A673 (cell line): ENCODE results near the gene BCAS1. TPM values are rescaled to one million over a fixed set of nuclear protein-coding genes. Genes with fewer than 3 reads are reported as not detected.

Source experiments
- BruUV-seq: library from RNA; stranded (reverse); fragments of 400-500 nt; replicated peaks from 2 replicates; lab custom pipeline; 2021; lab: Mats Ljungman, UMichigan
- CTCF ChIA-PET: fragments of 300-600 bp; sonication (Branson Sonifier 250); formaldehyde crosslinking; loops from one replicate; lab custom pipeline; 2022; ENCODE audit warnings: antibody characterized with exemption; lab: Charles Lee
- POLR2A ChIA-PET: fragments of 300-600 bp; sonication (Branson Sonifier 250); formaldehyde crosslinking; loops from one replicate; lab custom pipeline; 2022; ENCODE audit warnings: antibody characterized with exemption; ENCODE audit not compliant: low non-redundant PET; lab: Charles Lee
- DNase-seq: peaks from one replicate; pipeline ENCODE4 v3.0.0-alpha.2; 2015; ENCODE audit warnings: low spot score
- H3K27ac ChIP-seq: fragments of 200-600 bp; sonication (generic); 2 replicates; pipeline ENCODE4 v1.5.1; 2016; ENCODE audit warnings: mixed run types, low read depth, mild to moderate bottlenecking, mixed read lengths, antibody characterized with exemption, low read length; ENCODE audit not compliant: poor library complexity, severe bottlenecking
- H3K27me3 ChIP-seq: fragments of 200-600 bp; sonication (generic); replicated peaks from 2 replicates; pipeline ENCODE4 v1.6.1; 2017; ENCODE audit warnings: mixed run types, low read depth, mild to moderate bottlenecking, mixed read lengths, antibody characterized with exemption, low read length; ENCODE audit not compliant: insufficient read depth, poor library complexity
- H3K36me3 ChIP-seq: fragments of 200-600 bp; sonication (generic); 2 replicates; pipeline ENCODE4 v1.6.1; 2016; ENCODE audit warnings: mixed run types, mild to moderate bottlenecking, mixed read lengths, antibody characterized with exemption, low read length; ENCODE audit not compliant: insufficient read depth, poor library complexity, severe bottlenecking
- H3K4me1 ChIP-seq: fragments of 200-600 bp; sonication (generic); 2 replicates; pipeline ENCODE4 v1.6.1; 2017; ENCODE audit warnings: mixed run types, mild to moderate bottlenecking, mixed read lengths, antibody characterized with exemption, low read length; ENCODE audit not compliant: insufficient read depth, poor library complexity, severe bottlenecking
- H3K4me3 ChIP-seq: fragments of 200-600 bp; sonication (generic); 2 replicates; pipeline ENCODE4 v1.5.1; 2016; ENCODE audit warnings: low read depth, mixed run types, mild to moderate bottlenecking, mixed read lengths, low read length; ENCODE audit not compliant: poor library complexity, severe bottlenecking
- H3K9me3 ChIP-seq: fragments of 200-600 bp; sonication (generic); 2 replicates; pipeline ENCODE4 v1.6.1; 2016; ENCODE audit warnings: mixed run types, low read depth, mild to moderate bottlenecking, mixed read lengths, antibody characterized with exemption, low read length; ENCODE audit not compliant: poor library complexity, severe bottlenecking
- EZH2 ChIP-seq: fragments of 200-600 bp; sonication (generic); IDR thresholded peaks from 2 replicates; pipeline ENCODE4 v1.6.1; 2017; ENCODE audit warnings: borderline replicate concordance, low read depth, mild to moderate bottlenecking, mixed read lengths, antibody characterized with exemption, low read length; ENCODE audit not compliant: poor library complexity, severe bottlenecking
- intact Hi-C: fragments of 100-400 bp; cut with micrococcal nuclease; formaldehyde crosslinking; loops from one replicate; pipeline ENCODE4 v1.10.0; 2022; ENCODE audit not compliant: unreplicated experiment
- total RNA-seq: library from RNA; stranded (reverse); gene quantifications from 2 replicates; pipeline ENCODE4 v1.2.3, GENCODE V29; 2021
- TF ChIP-seq, protein P1 (sequence below): fragments of 300-800, 200-600 bp; sonication (generic); conservative IDR thresholded peaks from 2 replicates; pipeline ENCODE4 v1.5.1; 2017; ENCODE audit warnings: low read depth, mild to moderate bottlenecking, antibody characterized with exemption, low read length, moderate library complexity, mixed read lengths

BCAS1 gene
- total RNA-seq, 1 experiment from 2014 or later = 1.4 TPM

GRCh38 chr20:53986037-53986650 lies 84.2 kb downstream of the BCAS1 start:
- no peak for TF ChIP-seq EZH2
- TF ChIP-seq, protein P1, sequence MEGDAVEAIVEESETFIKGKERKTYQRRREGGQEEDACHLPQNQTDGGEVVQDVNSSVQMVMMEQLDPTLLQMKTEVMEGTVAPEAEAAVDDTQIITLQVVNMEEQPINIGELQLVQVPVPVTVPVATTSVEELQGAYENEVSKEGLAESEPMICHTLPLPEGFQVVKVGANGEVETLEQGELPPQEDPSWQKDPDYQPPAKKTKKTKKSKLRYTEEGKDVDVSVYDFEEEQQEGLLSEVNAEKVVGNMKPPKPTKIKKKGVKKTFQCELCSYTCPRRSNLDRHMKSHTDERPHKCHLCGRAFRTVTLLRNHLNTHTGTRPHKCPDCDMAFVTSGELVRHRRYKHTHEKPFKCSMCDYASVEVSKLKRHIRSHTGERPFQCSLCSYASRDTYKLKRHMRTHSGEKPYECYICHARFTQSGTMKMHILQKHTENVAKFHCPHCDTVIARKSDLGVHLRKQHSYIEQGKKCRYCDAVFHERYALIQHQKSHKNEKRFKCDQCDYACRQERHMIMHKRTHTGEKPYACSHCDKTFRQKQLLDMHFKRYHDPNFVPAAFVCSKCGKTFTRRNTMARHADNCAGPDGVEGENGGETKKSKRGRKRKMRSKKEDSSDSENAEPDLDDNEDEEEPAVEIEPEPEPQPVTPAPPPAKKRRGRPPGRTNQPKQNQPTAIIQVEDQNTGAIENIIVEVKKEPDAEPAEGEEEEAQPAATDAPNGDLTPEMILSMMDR = no peak
- ChIA-PET CTCF (no interaction called here), POLR2A (no interaction called here)
- intact Hi-C loops = no loop called here
- Histone ChIP-seq H3K4me3 (no peak overlapping the region), H3K27ac (no peak overlapping the region), H3K36me3 (no peaks in the 10 kb centered on the region), H3K9me3 (peaks cover 3% of the 10 kb centered on the region), H3K4me1 (no peaks in the 10 kb centered on the region), H3K27me3 (no peaks in the 10 kb centered on the region)
- BruUV-seq = no TSS peak
- no peak for DNase-seq

- H3K4me1 ChIP-seq = no peaks in the 10 kb centered on the region
- peaks cover 3% of the 10 kb centered on the region for H3K9me3 ChIP-seq
- no peaks in the 10 kb centered on the region for H3K36me3 ChIP-seq
- no TSS peak for BruUV-seq
- DNase-seq = no peak
- ChIA-PET POLR2A (no interaction called here), CTCF (no interaction called here)
- intact Hi-C loops = no loop called here
- TF ChIP-seq EZH2 = no peak
- TF ChIP-seq, protein P1 = no peak
- H3K27me3 ChIP-seq = no peaks in the 10 kb centered on the region
- no peak overlapping the region for H3K27ac ChIP-seq
- no peak overlapping the region for H3K4me3 ChIP-seq
Measured at GRCh38 chr20:53985150-53985518, 85.3 kb downstream of the BCAS1 start.

DNA sequence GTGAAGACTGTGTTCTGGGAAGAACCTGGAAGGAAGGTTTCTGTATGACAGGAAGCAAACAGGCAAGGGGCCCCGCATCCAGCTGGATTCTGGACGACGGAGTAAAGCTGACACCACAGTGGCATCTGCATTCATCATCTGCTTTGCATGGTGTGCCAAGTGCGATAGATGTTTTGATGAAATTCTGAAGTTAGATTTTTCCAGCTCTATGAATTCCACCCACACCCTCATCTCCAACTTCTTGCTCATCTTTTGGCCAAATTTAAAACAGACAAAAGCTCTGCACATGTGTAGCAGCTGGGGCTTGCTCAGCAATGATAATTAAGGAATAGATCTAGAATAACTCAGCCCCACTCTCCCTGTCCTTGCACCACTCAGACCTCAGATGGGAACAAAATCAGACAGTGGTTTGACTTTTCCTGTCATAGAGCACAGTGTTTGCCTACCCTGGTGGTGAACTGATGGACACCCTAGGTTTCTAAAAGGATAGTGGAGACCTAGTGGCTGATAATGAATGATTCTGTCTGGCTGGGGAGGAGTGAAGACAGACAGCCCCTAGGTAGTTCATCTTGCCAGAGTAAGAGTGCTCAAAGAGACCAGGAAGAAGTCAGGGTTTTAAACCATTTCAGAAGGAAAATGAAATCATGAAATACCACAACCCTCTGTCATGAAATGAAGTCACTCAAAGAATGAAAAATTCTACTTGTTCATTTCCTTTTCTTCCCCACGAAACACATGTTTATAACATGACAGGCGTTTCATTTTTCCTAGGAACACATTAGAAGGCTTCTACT lies 85.8 kb downstream of the BCAS1 start:
- H3K9me3 ChIP-seq = peaks cover 3% of the 10 kb centered on the region
- CTCF ChIA-PET = no interaction called here
- intact Hi-C loops = no loop called here
- H3K4me3 ChIP-seq = no peak overlapping the region
- no peak overlapping the region for H3K27ac ChIP-seq
- H3K4me1 ChIP-seq = no peaks in the 10 kb centered on the region
- no peaks in the 10 kb centered on the region for H3K27me3 ChIP-seq
- BruUV-seq = no TSS peak
- POLR2A ChIA-PET = interaction anchor here (0.6 kb wide), 1 partner anchor 1999 kb away, joined by 4 read pairs; no protein-coding TSS in a partner anchor
- TF ChIP-seq, protein P1 = no peak
- TF ChIP-seq EZH2 = no peak
- no peak for DNase-seq
- H3K36me3 ChIP-seq = no peaks in the 10 kb centered on the region
